Measurements from ENCODE around the gene MEGF9. TPM values are rescaled to one million over a fixed set of nuclear protein-coding genes. Genes with fewer than 3 reads are reported as not detected.

MEGF9 gene
- total RNA-seq: 10 to 100 TPM; 19.7 to 24.7 (median 21.5) TPM

DNA sequence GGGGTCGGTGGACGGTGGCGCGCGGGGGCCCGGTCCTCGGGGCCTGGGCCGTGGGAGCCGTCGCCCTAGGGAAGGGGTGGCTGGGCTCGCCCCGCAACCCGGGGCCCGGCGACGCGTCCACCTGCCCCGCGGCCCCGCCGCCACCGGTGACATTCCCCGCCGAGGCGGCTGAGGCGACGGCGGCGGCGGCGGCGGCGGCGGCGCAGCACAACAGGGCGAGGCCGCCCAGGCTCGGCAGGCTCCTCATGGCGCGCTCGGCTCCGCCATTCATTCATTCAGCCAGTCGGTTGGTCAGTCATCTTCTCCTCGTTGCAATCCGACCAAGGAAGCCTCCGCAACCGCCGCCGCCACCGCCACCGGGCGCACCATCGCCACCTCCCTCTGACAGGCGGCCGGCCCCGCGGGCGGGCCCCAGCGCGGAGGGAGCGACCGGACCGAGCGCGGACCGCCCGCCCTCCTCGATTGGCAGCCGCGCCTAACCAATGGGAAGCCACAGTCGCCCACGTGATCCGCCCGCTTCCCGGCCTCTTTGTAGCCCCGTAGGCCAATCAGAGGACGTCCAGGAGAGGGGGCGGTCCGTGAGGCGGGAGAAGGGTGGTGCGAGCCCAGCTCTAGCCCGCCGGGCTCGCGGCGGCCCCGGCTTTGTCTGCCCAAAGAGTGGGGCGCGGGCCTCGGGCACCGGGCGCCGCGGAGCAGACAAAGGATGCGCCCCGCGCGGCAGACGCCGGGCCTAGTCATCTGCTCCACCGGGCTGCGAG lies at the start of gene MEGF9:
TSS of gene MEGF9 (minus strand) at position 383 of the 758 bp plus-strand sequence. CDS start at position 271, 112 bp downstream.
- H3K27ac ChIP-seq: peak within 1 kb of the TSS; percentile 40 to 88 (median 84)
- no peaks in the 10 kb centered on the region for H3K9me3 ChIP-seq
- no peaks in the 10 kb centered on the region for H3K36me3 ChIP-seq
- TF ChIP-seq POLR2A (IDR thresholded peaks at IDR 0.05) (peak; percentile 71 to 77), EP300 (IDR thresholded peaks at IDR 0.05) (no peak), POLR2AphosphoS5 (IDR thresholded peaks at IDR 0.05) (peak; percentile 52)
- TF ChIP-seq, protein P1, sequence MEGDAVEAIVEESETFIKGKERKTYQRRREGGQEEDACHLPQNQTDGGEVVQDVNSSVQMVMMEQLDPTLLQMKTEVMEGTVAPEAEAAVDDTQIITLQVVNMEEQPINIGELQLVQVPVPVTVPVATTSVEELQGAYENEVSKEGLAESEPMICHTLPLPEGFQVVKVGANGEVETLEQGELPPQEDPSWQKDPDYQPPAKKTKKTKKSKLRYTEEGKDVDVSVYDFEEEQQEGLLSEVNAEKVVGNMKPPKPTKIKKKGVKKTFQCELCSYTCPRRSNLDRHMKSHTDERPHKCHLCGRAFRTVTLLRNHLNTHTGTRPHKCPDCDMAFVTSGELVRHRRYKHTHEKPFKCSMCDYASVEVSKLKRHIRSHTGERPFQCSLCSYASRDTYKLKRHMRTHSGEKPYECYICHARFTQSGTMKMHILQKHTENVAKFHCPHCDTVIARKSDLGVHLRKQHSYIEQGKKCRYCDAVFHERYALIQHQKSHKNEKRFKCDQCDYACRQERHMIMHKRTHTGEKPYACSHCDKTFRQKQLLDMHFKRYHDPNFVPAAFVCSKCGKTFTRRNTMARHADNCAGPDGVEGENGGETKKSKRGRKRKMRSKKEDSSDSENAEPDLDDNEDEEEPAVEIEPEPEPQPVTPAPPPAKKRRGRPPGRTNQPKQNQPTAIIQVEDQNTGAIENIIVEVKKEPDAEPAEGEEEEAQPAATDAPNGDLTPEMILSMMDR (IDR thresholded peaks at IDR 0.05): peak in 1 of 4 experiments; percentile 1
- H3K4me3 ChIP-seq: peak within 1 kb of the TSS; percentile 62 to 94
- peak; percentile 99 for ATAC-seq
- no CpG with 5 or more reads among the region's 102 CpGs for WGBS, 2 donors (ENCODE audit: low coverage in 1 of 2)
- H3K4me1 ChIP-seq: peaks cover 0 to 57% (median 3%) of the 10 kb centered on the region in 3 donors
- H3K27me3 ChIP-seq: no peaks in the 10 kb centered on the region

DNA sequence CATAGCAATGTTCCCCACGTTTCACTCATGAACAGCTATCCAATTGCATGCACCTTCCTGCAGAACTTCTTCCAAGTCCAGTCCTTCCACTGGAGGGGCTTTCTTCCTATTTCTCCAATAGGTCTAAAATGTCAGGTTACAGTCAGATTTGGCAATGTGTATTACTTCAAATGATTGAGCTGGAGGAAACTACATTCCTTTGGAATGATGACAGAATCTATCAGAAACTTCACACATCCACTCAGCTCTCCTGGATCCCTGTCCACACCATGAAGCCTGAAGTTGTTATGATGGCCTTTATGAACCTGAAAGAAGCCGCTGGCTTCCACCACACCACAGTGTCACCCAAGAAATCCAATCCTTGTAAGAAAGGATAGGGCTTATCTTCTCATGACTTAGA lies 46.7 kb upstream of the MEGF9 start:
- Histone ChIP-seq H3K27me3 (no peaks in the 10 kb centered on the region), H3K9me3 (no peaks in the 10 kb centered on the region), H3K4me3 (no peak overlapping the region), H3K27ac (no peak overlapping the region), H3K36me3 (peaks cover 0 to 75% of the 10 kb centered on the region in 2 donors), H3K4me1 (peaks cover 0 to 6% (median 0%) of the 10 kb centered on the region in 3 donors)
- TF ChIP-seq EP300 (IDR thresholded peaks at IDR 0.05) (no peak), POLR2AphosphoS5 (IDR thresholded peaks at IDR 0.05) (no peak), POLR2A (IDR thresholded peaks at IDR 0.05) (no peak)
- TF ChIP-seq, protein P1 (IDR thresholded peaks at IDR 0.05): no peak
- 45 to 71% methylated on average over 2 of the region's 2 CpGs for WGBS, 2 donors (ENCODE audit: low coverage in 1 of 2)
- ATAC-seq: no peak

DNA sequence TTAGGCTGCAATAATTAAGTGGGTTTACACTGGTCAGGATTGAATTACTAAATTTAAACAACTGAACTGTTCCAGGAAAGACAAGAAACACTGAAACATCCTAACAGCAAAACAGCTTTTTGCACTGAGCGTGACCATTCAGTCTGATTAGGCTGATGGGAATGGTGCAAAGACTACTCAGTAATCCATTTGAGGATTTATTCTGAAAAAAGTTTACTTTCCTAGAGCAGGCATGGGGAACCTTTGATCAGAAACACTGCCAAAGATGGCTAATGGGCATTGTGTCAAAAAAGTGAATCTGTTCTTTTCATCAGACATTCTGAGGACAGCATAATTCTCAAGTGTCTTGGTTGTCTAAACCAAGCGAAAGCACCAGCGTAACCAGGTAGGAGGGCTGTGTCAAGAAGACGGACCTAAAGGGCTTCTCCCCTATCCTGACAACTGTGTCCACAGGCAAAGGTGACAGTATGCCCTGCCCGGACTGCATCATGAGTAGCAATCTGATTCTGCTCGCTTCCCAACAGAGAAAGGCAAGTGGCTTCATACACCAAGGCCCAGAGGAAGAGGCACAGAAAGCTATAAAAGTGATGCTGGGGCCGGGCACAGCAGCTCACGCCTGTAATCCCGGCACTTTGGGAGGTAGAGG lies 45.6 kb upstream of the MEGF9 start:
- ATAC-seq: no peak
- Histone ChIP-seq H3K27ac (no peak overlapping the region), H3K9me3 (no peaks in the 10 kb centered on the region), H3K27me3 (no peaks in the 10 kb centered on the region), H3K4me3 (no peak overlapping the region), H3K36me3 (peaks cover 0 to 64% of the 10 kb centered on the region in 2 donors), H3K4me1 (peaks cover 0 to 12% (median 0%) of the 10 kb centered on the region in 3 donors)
- WGBS, 2 donors (ENCODE audit: low coverage in 1 of 2): 84 to 90% methylated on average over 1 to 5 of the region's 9 CpGs
- TF ChIP-seq, protein P1 (IDR thresholded peaks at IDR 0.05): no peak
- no peak for TF ChIP-seq EP300 (IDR thresholded peaks at IDR 0.05)
- TF ChIP-seq POLR2A (IDR thresholded peaks at IDR 0.05): no peak
- no peak for TF ChIP-seq POLR2AphosphoS5 (IDR thresholded peaks at IDR 0.05)

DNA sequence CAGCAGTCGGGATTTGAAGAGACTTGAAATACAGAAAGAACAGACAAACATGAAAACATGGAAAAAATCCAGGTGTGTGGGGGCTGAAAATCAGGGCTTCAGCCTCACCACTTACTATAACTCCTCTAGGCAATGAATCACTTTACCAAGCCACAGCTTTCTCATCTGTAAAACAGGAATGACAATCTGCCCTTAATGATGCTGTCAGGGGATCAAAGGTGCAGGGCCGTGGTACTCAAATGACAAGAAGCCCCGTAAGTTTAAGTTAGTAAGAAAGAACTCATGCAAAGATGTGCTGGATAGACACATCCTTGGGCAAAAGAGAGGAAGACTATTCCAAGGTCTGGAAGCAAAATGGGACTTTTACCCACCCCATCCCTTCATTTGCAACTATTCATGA lies 44.3 kb upstream of the MEGF9 start:
- Histone ChIP-seq H3K36me3 (peaks cover 0 to 50% of the 10 kb centered on the region in 2 donors), H3K4me3 (no peak overlapping the region), H3K27me3 (no peaks in the 10 kb centered on the region), H3K27ac (no peak overlapping the region), H3K4me1 (peaks cover 0 to 12% (median 0%) of the 10 kb centered on the region in 3 donors), H3K9me3 (no peaks in the 10 kb centered on the region)
- TF ChIP-seq EP300 (IDR thresholded peaks at IDR 0.05): no peak
- WGBS, 2 donors (ENCODE audit: low coverage in 1 of 2): 80% methylated on average over 3 of the region's 3 CpGs
- no peak for ATAC-seq

DNA sequence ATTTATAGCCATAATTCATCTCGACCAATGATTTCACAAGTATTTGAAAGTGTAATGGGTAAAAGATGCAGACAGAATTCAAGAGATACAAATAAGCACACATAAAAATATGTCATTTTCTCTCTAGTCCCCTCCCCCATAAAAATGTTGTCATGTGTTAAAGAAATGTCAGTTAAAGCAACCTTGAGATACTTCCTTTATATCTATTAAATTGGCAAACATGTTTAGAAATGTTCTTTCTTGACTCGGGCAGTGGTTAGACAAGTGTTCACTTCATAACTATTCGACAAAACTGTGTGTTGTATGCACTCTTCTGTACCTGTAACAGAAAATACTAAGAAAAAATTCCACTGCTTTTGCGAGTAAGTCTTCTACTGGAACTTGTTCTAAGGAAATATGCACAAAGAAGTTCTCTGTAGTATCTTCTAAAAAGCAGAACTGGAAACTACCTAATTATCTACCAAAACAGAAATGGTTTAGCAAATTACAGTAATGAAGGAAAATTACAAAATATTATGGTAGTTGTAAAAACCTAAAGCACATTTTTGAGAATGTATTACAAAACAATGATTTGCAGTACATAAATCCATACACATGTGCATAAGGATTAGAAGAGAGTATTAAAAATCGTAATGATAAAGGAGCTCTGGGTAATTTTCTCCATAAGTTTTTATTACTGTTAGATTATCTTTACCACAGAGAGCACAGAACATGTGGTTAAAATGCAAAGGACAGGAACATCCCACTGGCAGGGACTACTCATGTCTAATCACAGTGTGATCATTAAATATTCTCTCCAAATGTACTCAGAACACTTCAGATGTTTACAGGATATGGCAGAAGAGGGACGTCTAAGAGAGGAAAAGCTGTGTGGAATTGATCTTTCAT lies 43.0 kb upstream of the MEGF9 start:
- TF ChIP-seq POLR2AphosphoS5 (IDR thresholded peaks at IDR 0.05) (no peak), EP300 (IDR thresholded peaks at IDR 0.05) (no peak), POLR2A (IDR thresholded peaks at IDR 0.05) (no peak)
- TF ChIP-seq, protein P1 (IDR thresholded peaks at IDR 0.05): no peak
- no peak for ATAC-seq
- Histone ChIP-seq H3K9me3 (no peaks in the 10 kb centered on the region), H3K27ac (no peak overlapping the region), H3K4me3 (no peak overlapping the region), H3K4me1 (peaks cover 0 to 12% (median 0%) of the 10 kb centered on the region in 3 donors), H3K36me3 (peaks cover 0 to 38% of the 10 kb centered on the region in 2 donors), H3K27me3 (no peaks in the 10 kb centered on the region)
- WGBS, 2 donors (ENCODE audit: low coverage in 1 of 2): 61 to 63% methylated on average over 6 of the region's 6 CpGs

Measured in gastroesophageal sphincter (tissue), 4 donors.